Measurements from ENCODE around the gene GEMIN8.

GEMIN8 gene

GRCh38 chrX:13985697-13986435, 43.8 kb downstream of the GEMIN8 start:
- no peak for TF ChIP-seq CTCF (IDR thresholded peaks at IDR 0.05; ENCODE audit: low read depth, low read length)
- H3K4me3 ChIP-seq (ENCODE audit: low read depth, low read length) = no peak overlapping the region

- no peak overlapping the region for H3K4me3 ChIP-seq (ENCODE audit: low read depth, low read length)
- no peak for TF ChIP-seq CTCF (IDR thresholded peaks at IDR 0.05; ENCODE audit: low read depth, low read length)
Measured at GRCh38 chrX:13983734-13984133, 46.0 kb downstream of the GEMIN8 start.

GRCh38 chrX:13968198-13968597, 61.5 kb downstream of the GEMIN8 start:
- no peak for TF ChIP-seq CTCF (IDR thresholded peaks at IDR 0.05; ENCODE audit: low read depth, low read length)
- no peak overlapping the region for H3K4me3 ChIP-seq (ENCODE audit: low read depth, low read length)

GRCh38 chrX:13967636-13968035, 62.1 kb downstream of the GEMIN8 start:
- no peak for TF ChIP-seq CTCF (IDR thresholded peaks at IDR 0.05; ENCODE audit: low read depth, low read length)
- no peak overlapping the region for H3K4me3 ChIP-seq (ENCODE audit: low read depth, low read length)

GRCh38 chrX:13966793-13967125, 62.9 kb downstream of the GEMIN8 start:
- H3K4me3 ChIP-seq (ENCODE audit: low read depth, low read length) = no peak overlapping the region
- no peak for TF ChIP-seq CTCF (IDR thresholded peaks at IDR 0.05; ENCODE audit: low read depth, low read length)

- H3K4me3 ChIP-seq (ENCODE audit: low read depth, low read length) = no peak overlapping the region
- no peak for TF ChIP-seq CTCF (IDR thresholded peaks at IDR 0.05; ENCODE audit: low read depth, low read length)
Measured at GRCh38 chrX:13966071-13966792, 63.5 kb downstream of the GEMIN8 start.

- H3K4me3 ChIP-seq (ENCODE audit: low read depth, low read length) = no peak overlapping the region
- TF ChIP-seq CTCF (IDR thresholded peaks at IDR 0.05; ENCODE audit: low read depth, low read length) = no peak
Measured at GRCh38 chrX:13965531-13965930, 64.2 kb downstream of the GEMIN8 start.
